Activated CD4-positive, alpha-beta memory T cell treated with anti-CD3 and anti-CD28 coated beads, Interleukin-2, amount 10 ng/mL, durations not matched to agents 7 days and 5 days (primary cell): ENCODE measurements around the gene NLRP8. TPM values are rescaled to one million over a fixed set of nuclear protein-coding genes. Genes with fewer than 3 reads are reported as not detected.
"Not testable (repeated sequence)": the region's sequence is repeated elsewhere in the genome, so short reads cannot be mapped to it uniquely, and the experiment has no call there.

ENCODE experiments used
- CTCF ChIA-PET: fragments of 350-600 bp; sonication (Branson Sonifier 250); formaldehyde crosslinking; loops from one replicate; lab custom pipeline; 2021; ENCODE audit warnings: antibody characterized with exemption, inconsistent platforms; lab: Charles Lee
- POLR2A ChIA-PET: fragments of 350-600 bp; sonication (Branson Sonifier 250); formaldehyde crosslinking; loops from one replicate; lab custom pipeline; 2021; ENCODE audit warnings: antibody characterized with exemption; lab: Charles Lee
- DNase-seq: peaks from one replicate; pipeline ENCODE4 v3.0.0-alpha.2; 2020
- H3K27ac Mint-ChIP-seq: one replicate; pipeline ENCODE4 v1.8.0; 2021; ENCODE audit warnings: mild to moderate bottlenecking, mixed read lengths
- H3K27me3 Mint-ChIP-seq: one replicate; pipeline ENCODE4 v1.8.0; 2021; ENCODE audit warnings: mixed read lengths
- H3K36me3 Mint-ChIP-seq: one replicate; pipeline ENCODE4 v1.8.0; 2021; ENCODE audit warnings: low read depth, mixed read lengths
- H3K4me1 Mint-ChIP-seq: one replicate; pipeline ENCODE4 v1.8.0; 2021; ENCODE audit warnings: mixed read lengths
- H3K4me3 Mint-ChIP-seq: one replicate; pipeline ENCODE4 v1.8.0; 2021; ENCODE audit warnings: mild to moderate bottlenecking, mixed read lengths
- H3K9me3 Mint-ChIP-seq: one replicate; pipeline ENCODE4 v1.8.0; 2021; ENCODE audit warnings: mixed read lengths
- total RNA-seq, 2 experiments: library from RNA; stranded (reverse); gene quantifications; one replicate each; pipeline ENCODE4 v1.2.3, GENCODE V29; 2021

NLRP8 gene
- total RNA-seq, 2 experiments from 2014 or later: not detected

- Mint-ChIP-seq H3K36me3 (no peaks in the 10 kb centered on the region), H3K4me1 (no peaks in the 10 kb centered on the region), H3K9me3 (peaks cover 33% of the 10 kb centered on the region), H3K4me3 (no peak within 1 kb of the TSS), H3K27me3 (no peaks in the 10 kb centered on the region), H3K27ac (no peak within 1 kb of the TSS)
- POLR2A ChIA-PET: no interaction called here
- DNase-seq: no peak
- CTCF ChIA-PET: no interaction called here
These were observed 15.7 kb upstream of the NLRP8 start, which contains the start of gene NLRP13 for GRCh38 chr19:55931936-55932386. Gene NLRP13, minus strand, starts transcription at chr19:55932336. Its CDS starts 25 bp downstream, at chr19:55932311.

- Mint-ChIP-seq H3K4me3 (no peak overlapping the region), H3K27ac (no peak overlapping the region), H3K9me3 (peaks cover 39% of the 10 kb centered on the region), H3K27me3 (no peaks in the 10 kb centered on the region), H3K4me1 (no peaks in the 10 kb centered on the region), H3K36me3 (no peaks in the 10 kb centered on the region)
- CTCF ChIA-PET: no interaction called here
- POLR2A ChIA-PET: no interaction called here
- DNase-seq: no peak
These were observed 12.4 kb upstream of the NLRP8 start for GRCh38 chr19:55935206-55935605.

- Mint-ChIP-seq H3K27ac (no peak overlapping the region), H3K27me3 (no peaks in the 10 kb centered on the region), H3K4me3 (no peak overlapping the region), H3K36me3 (no peaks in the 10 kb centered on the region), H3K4me1 (no peaks in the 10 kb centered on the region), H3K9me3 (peaks cover 46% of the 10 kb centered on the region)
- DNase-seq: no peak
- ChIA-PET CTCF (no interaction called here), POLR2A (no interaction called here)
These were observed 8.4 kb upstream of the NLRP8 start for GRCh38 chr19:55939206-55939605.

- Mint-ChIP-seq H3K9me3 (peaks cover 40% of the 10 kb centered on the region), H3K27me3 (no peaks in the 10 kb centered on the region), H3K4me1 (no peaks in the 10 kb centered on the region), H3K36me3 (no peaks in the 10 kb centered on the region), H3K4me3 (no peak overlapping the region), H3K27ac (no peak overlapping the region)
- ChIA-PET POLR2A (no interaction called here), CTCF (no interaction called here)
- DNase-seq: no peak
These were observed 7.3 kb upstream of the NLRP8 start for GRCh38 chr19:55940306-55940705.

- H3K27ac Mint-ChIP-seq, POLR2A ChIA-PET, CTCF ChIA-PET, DNase-seq, H3K4me1 Mint-ChIP-seq, H3K36me3 Mint-ChIP-seq, H3K27me3 Mint-ChIP-seq, H3K4me3 Mint-ChIP-seq: not testable (repeated sequence)
- peaks cover 17% of the 10 kb centered on the region for H3K9me3 Mint-ChIP-seq
These were observed 2.9 kb downstream of the NLRP8 start for GRCh38 chr19:55950566-55950965.

GRCh38 chr19:55956431-55956830 is 8.8 kb downstream of the NLRP8 start:
- POLR2A ChIA-PET: no interaction called here
- Mint-ChIP-seq H3K36me3 (no peaks in the 10 kb centered on the region), H3K27ac (no peak overlapping the region), H3K4me3 (no peak overlapping the region), H3K9me3 (peaks cover 13% of the 10 kb centered on the region), H3K4me1 (no peaks in the 10 kb centered on the region), H3K27me3 (no peaks in the 10 kb centered on the region)
- DNase-seq: no peak
- CTCF ChIA-PET: no interaction called here

GRCh38 chr19:55958356-55958755 is 10.7 kb downstream of the NLRP8 start:
- Mint-ChIP-seq H3K4me3 (no peak overlapping the region), H3K9me3 (peaks cover 13% of the 10 kb centered on the region), H3K4me1 (no peaks in the 10 kb centered on the region), H3K27ac (no peak overlapping the region), H3K27me3 (no peaks in the 10 kb centered on the region), H3K36me3 (no peaks in the 10 kb centered on the region)
- ChIA-PET CTCF (no interaction called here), POLR2A (no interaction called here)
- DNase-seq: no peak

GRCh38 chr19:55959996-55960675 is 12.5 kb downstream of the NLRP8 start:
- POLR2A ChIA-PET: no interaction called here
- H3K27me3 Mint-ChIP-seq: no peaks in the 10 kb centered on the region
- H3K9me3 Mint-ChIP-seq: peaks cover 13% of the 10 kb centered on the region
- H3K27ac Mint-ChIP-seq: no peak overlapping the region
- H3K4me3 Mint-ChIP-seq: no peak overlapping the region
- no peaks in the 10 kb centered on the region for H3K36me3 Mint-ChIP-seq
- CTCF ChIA-PET: no interaction called here
- no peaks in the 10 kb centered on the region for H3K4me1 Mint-ChIP-seq
- no peak for DNase-seq

- POLR2A ChIA-PET: no interaction called here
- H3K4me3 Mint-ChIP-seq: no peak overlapping the region
These were observed 14.6 kb downstream of the NLRP8 start for GRCh38 chr19:55962186-55962585.

GRCh38 chr19:55973982-55974381 is 26.4 kb downstream of the NLRP8 start:
- POLR2A ChIA-PET: no interaction called here
- no peaks in the 10 kb centered on the region for H3K36me3 Mint-ChIP-seq
- H3K27ac Mint-ChIP-seq: no peak overlapping the region
- no peak for DNase-seq
- CTCF ChIA-PET: no interaction called here
- peaks cover 21% of the 10 kb centered on the region for H3K9me3 Mint-ChIP-seq
- no peaks in the 10 kb centered on the region for H3K4me1 Mint-ChIP-seq
- H3K4me3 Mint-ChIP-seq: no peak overlapping the region
- no peaks in the 10 kb centered on the region for H3K27me3 Mint-ChIP-seq

More at GRCh38 chr19:55962186-55962585, 14.6 kb downstream of the NLRP8 start:
- DNase-seq: no peak
- CTCF ChIA-PET: no interaction called here
- Mint-ChIP-seq H3K9me3 (peaks cover 16% of the 10 kb centered on the region), H3K4me1 (no peaks in the 10 kb centered on the region), H3K36me3 (no peaks in the 10 kb centered on the region), H3K27me3 (no peaks in the 10 kb centered on the region), H3K27ac (no peak overlapping the region)

GRCh38 chr19:55980415-55980814 is 32.8 kb downstream of the NLRP8 start:
- CTCF ChIA-PET: no interaction called here
- Mint-ChIP-seq H3K4me3 (no peak overlapping the region), H3K36me3 (no peaks in the 10 kb centered on the region), H3K27me3 (no peaks in the 10 kb centered on the region), H3K9me3 (peaks cover 24% of the 10 kb centered on the region), H3K27ac (no peak overlapping the region), H3K4me1 (no peaks in the 10 kb centered on the region)
- POLR2A ChIA-PET: no interaction called here
- DNase-seq: no peak

GRCh38 chr19:55985254-55985653 is 37.6 kb downstream of the NLRP8 start:
- POLR2A ChIA-PET: no interaction called here
- Mint-ChIP-seq H3K36me3 (no peaks in the 10 kb centered on the region), H3K4me1 (no peaks in the 10 kb centered on the region), H3K27ac (no peak overlapping the region), H3K9me3 (peaks cover 16% of the 10 kb centered on the region), H3K27me3 (no peaks in the 10 kb centered on the region), H3K4me3 (no peak overlapping the region)
- DNase-seq: no peak
- CTCF ChIA-PET: no interaction called here

GRCh38 chr19:55986487-55986886 is 38.9 kb downstream of the NLRP8 start, which contains the start of gene NLRP5:
Gene NLRP5, plus strand, starts transcription at chr19:55986775.
- no peaks in the 10 kb centered on the region for H3K27me3 Mint-ChIP-seq
- no peaks in the 10 kb centered on the region for H3K4me1 Mint-ChIP-seq
- H3K4me3 Mint-ChIP-seq: no peak within 1 kb of the TSS
- peaks cover 13% of the 10 kb centered on the region for H3K9me3 Mint-ChIP-seq
- no peak for DNase-seq
- H3K27ac Mint-ChIP-seq: no peak within 1 kb of the TSS
- ChIA-PET CTCF (no interaction called here), POLR2A (no interaction called here)
- no peaks in the 10 kb centered on the region for H3K36me3 Mint-ChIP-seq

- H3K4me1 Mint-ChIP-seq: no peaks in the 10 kb centered on the region
- ChIA-PET CTCF (no interaction called here), POLR2A (no interaction called here)
- H3K27ac Mint-ChIP-seq: no peak overlapping the region
- DNase-seq: no peak
- H3K27me3 Mint-ChIP-seq: no peaks in the 10 kb centered on the region
- no peaks in the 10 kb centered on the region for H3K36me3 Mint-ChIP-seq
- no peak overlapping the region for H3K4me3 Mint-ChIP-seq
- peaks cover 24% of the 10 kb centered on the region for H3K9me3 Mint-ChIP-seq
These were observed 43.2 kb downstream of the NLRP8 start for GRCh38 chr19:55990831-55991230.
